HG03064 (cell line): Measurements from ENCODE around the gene SCN2A.

ENCODE experiments used
- ATAC-seq: cut with Tn5 transposase; IDR thresholded peaks from one replicate; pipeline ENCODE4 v1.9.1; 2021; ENCODE audit warnings: low read depth; ENCODE audit not compliant: unreplicated experiment

The SCN2A gene

DNA sequence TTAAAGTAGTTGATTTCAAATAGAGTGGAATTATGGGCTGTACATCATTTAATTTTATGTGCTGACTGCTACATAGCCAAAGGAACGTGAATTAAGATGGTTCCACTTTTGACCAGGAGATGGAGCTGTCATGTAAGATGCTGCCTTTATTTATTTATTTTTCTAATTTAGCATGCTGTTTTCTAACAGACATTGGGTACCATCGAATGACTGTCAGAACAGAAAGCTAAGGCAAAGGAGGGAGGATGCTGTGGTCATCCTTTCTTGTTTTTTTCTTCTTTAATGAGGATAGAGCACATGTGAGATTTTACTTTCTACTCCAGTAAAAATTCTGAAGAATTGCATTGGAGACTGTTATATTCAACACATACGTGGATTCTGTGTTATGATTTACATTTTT, at the start of gene SCN2A:
Gene SCN2A, plus strand, starts transcription at position 185 of the 400 bp plus-strand sequence. CDS start 56,410 bp downstream, outside the sequence.
- no peak for ATAC-seq

DNA sequence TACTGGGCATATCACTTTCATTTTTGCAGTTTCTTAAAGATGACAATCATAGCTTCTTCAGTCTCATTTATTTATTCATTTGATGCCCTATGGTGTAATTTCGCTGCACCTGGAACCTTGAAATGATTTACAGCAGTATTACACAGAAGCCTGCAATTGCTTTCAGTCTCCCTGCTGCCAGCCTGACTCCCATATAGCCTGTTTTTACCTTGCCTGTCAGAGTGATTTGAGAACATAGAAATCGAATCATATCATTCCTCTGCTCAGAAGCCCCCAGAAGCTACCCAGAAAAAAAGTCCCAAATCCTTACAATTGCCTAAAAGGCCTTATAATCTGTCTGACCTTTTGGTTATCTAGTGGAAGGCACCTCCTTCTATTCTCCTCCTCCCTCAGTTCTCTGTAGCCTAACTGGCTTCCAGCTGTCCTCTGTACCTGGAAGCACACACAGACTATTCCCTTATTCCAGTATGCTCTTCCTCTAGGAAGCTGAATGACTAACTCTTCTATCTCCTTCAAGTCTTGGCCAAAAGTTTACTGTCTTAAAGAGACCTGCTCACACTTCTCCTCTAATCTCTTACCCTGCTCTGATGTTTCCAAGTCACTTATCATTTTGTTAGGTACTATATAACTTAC, 48.0 kb upstream of the SCN2A start:
- ATAC-seq, result no peak

DNA sequence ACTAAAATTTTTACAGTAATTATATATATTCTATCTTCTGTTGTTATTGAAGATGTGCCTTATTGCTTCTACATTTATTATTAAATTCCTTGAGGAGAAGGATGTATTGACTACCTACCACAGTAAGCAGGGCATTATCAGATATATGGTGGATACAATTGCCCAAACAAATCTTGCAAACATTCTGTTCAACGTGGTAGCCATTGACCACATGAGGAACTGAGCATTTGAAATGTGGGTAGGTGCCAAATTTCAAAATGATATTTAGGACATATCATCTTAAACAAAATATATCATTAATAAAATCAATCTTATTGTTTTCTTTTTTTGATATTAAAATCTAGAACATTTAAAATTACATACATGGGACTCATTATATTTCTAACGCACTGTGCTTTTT, 46.5 kb upstream of the SCN2A start:
- ATAC-seq, result no peak

DNA sequence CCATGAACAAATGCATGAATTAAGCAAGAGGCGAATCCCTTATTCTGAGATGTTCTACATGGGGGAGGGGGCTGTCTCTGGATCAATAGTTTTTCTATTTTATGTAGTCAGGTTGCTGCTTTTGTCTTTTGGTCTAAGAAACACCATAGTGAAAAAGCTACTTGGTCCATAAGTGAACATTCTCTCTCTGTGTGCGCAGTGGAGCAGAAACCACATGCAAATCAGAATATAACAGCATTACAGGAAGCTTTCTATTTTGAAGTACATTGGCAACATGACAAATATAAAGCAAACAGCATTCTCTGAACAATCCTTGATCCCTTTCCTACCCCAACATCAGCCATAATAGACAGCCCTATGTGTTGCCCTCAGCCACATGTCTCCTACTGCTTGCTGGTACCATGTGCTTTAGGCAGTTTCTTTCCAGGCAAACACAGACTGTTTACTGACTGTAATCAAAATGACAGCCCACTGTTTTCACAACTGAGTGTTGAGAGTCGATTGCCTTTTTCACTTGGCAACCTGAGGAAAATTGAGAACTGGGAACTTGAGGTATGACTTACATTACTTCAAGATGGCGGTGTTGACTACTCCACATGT, 45.9 kb upstream of the SCN2A start:
- ATAC-seq, result peak; percentile 99

DNA sequence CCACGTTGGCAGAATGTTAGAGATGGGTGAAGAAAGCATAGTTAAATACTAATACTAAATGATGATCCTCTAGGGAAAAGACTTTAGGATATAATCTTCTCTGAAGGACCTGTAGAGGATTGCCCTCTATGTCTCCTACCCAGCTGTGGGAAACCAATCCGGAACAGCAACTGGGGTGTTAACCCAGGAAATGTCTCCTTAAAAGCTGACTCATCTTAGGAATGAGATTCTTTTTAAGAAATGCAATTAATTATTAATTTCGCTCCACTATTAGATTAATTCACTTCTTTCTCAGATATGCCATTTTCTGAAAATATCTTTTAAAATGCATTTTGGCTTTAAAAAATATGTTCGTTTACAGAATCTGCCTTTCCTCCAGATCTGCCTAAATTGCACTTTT, 42.8 kb upstream of the SCN2A start:
- no peak for ATAC-seq

DNA sequence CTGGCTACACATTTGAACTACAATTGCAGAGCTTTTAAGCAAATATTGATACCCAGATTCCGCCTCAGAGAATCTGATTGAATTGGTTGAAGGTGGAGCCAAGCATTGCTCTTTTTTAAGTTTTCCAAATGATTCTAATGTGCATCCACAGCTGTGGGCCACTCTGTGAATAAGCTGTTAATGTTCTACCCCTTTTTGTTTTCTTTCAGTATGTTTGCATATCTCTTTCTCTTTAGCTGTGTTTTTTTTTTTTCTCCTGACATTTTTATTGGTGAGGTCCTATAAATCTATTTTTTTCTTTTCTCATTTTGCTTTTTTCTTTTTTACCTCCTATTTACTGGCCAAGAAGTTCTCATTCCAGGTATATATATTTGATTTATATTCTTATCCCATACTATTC, 41.9 kb upstream of the SCN2A start:
- ATAC-seq, result no peak

DNA sequence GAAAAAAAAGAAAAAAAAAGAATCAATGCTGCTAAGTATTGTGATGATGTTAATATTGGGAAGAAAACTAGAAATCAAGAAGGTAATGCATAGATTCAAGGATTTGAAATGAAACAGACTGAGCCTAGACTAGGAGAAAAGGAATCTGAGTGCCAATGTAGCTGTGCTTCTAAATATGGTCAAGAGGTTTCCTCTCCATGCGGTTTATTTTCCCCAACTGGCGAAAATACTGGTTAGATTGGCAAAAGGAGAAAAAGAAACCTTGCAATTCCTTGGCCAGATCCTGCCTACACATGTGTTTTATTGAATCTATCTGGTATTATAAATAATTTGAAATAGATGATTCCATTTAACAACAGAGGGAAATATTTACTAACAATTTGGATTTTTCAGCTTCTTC, 41.0 kb upstream of the SCN2A start:
- ATAC-seq, result no peak

DNA sequence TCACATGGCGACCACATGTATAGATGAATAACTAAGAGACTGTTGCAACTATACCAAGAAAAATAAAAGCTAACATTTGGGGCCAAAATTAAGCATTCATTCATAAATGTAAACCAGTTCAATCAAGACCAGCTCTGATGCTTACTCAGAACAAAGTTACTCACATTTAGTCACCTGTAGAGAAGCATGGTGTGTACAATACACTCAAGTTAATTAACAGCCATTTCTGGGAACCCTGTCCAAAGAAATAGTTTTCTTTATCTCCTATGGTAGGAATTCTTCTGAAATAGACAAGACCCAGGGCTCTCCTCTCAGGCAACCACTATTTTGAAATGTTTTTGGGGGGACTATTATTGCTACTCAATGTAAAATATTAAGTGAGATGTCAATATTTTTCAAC, 37.0 kb upstream of the SCN2A start:
- no peak for ATAC-seq

DNA sequence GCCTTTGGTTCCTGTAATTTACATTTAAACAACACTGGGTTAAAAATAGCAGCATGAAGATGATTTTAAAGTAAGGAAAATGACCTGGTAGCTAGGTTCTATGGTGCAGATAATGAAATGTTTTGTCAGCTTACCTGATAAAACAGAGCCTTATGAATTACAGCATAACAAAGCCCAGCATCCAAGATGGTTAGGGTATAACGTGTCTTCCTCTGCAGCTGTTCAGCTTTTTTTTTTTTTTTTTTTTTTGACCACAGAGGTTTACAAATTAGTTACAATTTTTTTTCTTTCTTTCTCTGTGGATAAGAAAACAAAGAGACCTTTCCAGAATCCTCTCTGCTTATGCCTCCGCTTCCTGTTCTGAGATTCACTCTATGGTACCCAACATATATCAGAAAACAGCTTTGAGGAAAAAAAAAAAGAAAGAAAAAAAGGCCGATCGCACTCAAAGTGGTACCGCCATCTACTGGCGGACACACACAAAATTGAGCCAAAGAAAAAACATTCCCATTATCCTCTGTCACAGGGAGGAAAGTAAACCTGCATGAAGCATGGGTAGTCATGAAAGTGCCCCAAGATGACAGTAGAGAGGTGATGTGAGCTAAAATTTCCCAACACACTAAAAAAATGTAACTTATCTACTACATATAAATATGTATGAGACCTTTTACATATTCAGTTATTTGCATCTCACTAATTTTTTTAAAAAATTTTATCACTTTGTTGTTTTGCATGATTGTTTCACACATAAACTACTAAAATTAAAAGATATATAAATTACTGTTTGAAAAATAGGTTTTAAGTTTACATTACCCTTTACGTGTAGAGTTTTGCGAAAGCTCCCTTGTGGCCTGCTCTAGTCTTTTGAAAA, 35.3 kb upstream of the SCN2A start, which contains the start of gene SCN3A:
Gene SCN3A, minus strand, starts transcription at position 362 of the 871 bp plus-strand sequence. CDS start 27,656 bp downstream, outside the sequence.
- no peak for ATAC-seq

DNA sequence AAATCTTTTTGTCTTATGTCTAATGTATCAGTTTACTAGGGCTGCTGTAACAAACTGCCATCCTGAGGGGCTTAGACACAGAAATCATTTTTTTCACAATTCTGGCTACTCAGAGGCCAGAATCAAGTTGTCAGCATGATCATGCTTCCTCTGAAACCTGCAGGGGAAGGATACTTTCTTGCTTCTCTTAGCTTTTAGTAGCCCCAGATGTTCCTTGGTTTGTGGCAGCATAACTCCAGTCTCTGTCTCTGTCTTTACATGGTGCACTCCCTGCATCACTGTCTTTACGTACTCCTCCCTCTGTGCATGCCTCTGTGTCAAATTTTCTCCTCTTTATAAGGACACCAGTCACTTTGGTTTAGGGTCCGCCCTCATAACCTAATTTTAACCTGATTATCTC, 33.3 kb upstream of the SCN2A start:
- ATAC-seq, result no peak

DNA sequence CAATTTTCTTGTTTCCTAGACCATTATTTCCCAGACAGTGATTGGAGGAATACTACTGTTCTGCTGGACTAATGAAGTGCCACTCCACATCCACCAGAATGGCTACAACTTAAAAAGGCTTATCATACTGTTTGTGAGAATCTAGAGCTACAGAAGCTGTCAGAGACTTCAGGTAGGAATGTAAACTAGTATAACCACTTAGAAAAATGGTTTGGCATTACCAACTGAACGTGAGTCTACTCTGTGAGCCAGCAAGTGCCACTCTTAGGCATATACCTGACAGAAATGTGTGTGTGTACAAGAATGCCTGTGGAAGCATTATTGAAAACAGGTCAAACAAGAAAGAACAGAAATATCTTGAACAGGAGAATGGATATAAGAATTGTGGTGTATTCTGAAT, 31.1 kb upstream of the SCN2A start:
- no peak for ATAC-seq

DNA sequence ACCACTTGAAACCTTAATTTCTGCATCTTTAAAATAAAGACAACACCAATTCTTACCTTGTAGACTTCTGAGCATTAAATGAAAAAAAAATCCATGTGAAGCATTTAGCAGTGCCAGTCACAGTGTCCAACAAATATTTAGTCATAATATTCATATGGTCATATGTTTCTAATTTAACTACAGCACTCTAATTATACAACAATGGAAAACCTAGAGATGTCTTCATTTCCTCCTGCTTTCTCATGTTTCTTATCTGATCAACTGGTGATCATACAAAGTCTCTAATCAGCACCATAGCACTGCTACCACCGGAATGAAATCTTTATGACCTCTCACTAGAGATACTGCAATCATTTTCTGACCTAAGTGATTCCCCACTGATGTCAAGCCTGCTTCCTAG, 25.1 kb upstream of the SCN2A start:
- ATAC-seq, result no peak

DNA sequence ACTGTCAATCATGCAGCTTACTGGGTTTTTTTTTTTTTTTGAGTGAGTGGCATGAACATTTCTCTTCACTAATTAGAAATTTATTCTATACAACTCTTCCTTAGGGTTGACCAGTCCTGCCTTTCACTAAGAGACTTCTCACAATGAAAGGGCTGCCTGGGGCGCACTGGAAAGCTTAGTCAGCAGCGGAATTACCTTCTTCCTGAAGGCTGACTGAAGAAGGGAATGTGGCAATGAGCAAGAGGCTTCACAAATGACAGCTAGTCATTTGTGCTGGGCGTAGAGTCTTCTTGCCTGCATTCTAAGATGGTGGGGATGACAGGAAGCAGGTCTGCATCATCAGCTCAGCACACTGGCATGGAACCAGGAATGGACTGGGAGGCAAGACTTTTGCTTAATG, 19.7 kb upstream of the SCN2A start:
- ATAC-seq, result no peak

DNA sequence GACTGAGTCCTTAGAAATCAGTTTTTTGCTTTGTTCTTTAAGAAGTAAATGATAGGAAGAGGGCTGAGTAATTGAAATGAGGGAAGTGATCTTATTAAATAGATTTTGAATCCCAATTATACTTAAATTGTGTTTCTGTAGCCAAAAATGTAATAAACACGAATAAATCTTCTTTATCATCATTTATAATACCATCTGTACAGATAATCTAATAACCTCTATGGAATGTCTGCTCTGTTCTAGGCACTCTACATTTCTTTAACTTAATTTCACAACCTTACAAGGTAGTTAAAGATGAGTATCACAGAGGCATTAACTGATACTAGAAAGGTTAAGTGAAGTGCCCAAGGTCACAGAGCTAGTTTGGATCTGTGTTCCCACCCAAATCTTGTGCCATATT, 14.3 kb upstream of the SCN2A start:
- ATAC-seq, result no peak

DNA sequence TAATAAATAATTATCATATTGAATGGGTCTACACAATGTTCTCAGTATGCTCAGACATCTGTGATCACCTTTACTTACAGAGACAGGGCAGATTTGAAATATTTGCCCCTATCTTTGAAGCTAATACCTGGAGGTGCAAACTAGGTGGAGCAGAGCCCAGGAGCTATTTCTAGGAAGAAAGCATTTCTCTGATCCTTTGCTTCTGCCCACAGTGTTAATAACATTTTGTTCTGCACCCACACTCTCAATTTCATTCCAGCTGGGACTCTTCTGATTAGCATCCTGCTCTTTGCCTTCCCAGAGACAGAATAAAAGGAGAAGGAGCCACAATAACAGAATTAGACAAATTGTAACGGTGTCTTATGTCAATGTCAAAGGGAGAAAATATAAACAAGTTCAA, 11.6 kb upstream of the SCN2A start:
- ATAC-seq, result no peak

DNA sequence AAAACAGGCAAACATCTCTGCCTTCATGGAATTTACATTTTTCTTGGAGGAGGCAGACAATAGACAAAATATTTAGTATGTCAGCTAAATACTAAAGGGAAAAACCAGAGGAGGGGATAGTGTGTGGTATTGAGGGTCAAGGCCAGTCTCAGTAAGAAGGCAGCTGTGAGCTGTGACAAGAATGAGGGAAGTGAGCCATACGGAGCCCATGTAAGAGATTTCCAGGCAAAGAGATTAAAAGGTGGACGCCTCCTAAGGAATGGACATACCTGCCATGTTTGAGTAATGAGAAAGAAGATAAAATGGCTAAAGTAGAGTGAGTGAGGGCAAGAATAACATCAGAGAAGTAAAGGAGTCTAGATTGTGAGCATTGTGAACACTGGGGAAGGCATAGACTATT, 2.2 kb upstream of the SCN2A start:
- no peak for ATAC-seq

DNA sequence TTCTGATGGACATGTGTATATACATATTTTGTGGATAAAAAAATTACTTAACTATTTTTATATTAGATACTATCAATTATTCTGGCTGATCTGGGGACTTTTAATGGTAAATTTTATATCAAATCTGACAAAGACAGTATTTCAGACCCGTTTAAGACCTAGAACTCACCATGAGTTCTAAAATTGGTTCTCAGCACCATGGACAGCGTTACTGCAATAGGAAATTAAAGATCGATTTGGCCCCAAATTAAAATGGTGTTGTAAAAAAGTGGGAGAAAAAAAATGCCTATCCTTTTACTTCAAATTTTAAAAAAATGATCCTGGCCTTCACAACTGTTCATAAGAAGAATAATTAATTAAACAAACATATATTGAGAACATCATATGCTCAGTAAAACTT, 919 bp upstream of the SCN2A start:
- no peak for ATAC-seq

DNA sequence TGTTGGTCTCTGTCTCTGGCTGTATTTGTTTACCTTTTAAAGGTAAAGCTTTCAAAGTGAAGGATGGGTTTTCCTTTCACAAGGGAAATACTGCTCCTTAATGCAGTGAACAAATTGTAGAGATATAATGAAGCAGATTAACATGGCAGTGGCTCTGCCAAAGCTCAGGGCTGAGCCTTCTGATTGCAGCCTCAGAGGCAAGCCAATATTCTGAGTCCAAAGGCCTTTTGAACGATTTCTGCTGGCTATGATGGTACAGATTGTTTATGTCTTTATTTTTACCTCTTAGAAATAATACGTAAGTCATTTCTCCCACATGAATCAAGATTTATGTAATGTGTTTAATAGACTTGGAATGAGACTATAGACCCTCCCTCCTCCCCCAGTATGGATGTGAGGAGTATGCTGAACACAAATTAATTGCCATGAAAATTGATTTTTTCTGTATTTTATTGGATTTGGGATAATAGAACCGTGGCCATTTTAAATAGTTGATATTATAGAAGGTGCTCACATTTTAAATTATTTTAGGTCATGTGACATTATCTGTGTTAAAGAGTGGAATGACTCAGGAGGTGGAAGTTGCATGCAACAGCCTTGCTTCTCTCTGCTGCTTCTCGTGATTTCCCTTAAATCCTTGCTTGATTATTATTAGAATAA, 772 bp downstream of the SCN2A start:
- no peak for ATAC-seq

DNA sequence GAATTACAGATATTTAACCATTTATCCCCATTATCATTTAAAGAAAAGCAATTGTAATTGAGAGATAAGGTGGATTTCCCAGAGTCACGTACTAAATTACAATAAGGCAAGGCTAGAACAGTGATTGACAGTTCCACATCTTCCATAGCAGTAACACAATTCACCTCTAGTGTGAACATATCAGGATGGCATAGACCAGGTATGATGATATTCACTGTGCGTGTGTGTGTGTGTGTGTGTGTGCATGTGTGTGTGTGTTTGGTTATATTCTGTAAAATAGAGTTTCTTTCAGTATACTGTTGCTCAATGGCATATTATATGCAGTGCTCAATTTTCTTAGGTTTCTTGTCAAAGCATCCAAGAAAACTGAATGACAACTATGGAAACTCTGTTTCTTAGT, 1.7 kb downstream of the SCN2A start:
- no peak for ATAC-seq

DNA sequence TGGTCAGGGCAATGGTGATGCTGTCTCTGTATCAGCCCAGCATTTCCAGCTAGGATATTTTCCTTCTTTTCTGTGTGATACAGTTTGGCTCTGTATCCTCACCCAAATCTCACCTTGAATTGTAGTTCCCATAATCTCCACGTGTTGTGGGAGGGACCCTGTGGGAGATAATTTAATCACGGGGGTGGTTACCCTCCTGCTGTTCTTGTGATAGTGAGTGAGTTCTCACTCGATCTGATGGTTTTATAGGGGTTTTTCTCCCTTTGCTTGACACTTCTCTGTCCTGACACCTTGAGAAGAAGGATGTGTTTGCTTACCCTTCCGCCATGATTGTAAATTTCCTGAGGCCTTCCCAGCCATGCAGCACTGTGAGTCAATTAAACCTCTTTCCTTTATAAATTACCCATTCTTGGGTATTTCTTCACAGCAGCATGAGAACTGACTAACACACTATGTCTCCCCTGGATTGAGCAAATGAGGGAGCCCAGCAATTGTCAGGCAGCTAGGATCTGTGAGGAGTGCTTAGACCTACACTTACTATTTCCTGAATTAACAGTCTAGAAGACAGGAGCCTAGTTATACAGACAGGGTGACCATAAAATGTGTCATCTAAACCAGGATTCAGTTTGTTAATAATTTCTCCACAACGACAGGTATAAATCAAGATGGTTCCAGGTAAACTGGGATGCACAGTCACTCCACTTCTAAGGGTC, 6.0 kb downstream of the SCN2A start:
- no peak for ATAC-seq

DNA sequence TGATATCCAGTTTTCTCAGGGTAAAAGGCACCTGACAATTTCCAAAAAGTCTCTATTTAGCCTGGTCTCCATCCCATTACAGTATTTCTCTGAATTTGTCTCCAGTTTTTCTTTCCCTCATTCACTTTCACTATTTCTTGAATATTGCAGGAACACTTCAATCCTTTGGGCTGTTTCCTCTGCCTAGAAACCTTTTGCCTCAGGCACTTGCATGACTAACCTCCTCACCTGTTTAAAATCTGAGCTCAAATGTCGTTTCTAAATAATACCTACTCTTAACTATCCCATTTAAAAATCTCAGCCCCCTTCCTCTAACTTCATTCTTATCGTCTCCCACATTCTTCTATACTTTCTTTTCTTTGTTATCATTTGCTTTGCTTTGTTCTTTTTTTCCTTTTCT, 9.0 kb downstream of the SCN2A start:
- ATAC-seq, result no peak
